GM12878 (cell line): Measurements from ENCODE around the gene HMGCR. TPM values are rescaled to one million over a fixed set of nuclear protein-coding genes. Genes with fewer than 3 reads are reported as not detected.
A peak's percentile ranks its signal among the peaks of the same experiment; 100 is the strongest.

Experiments
- CREB1 ChIP-seq: IDR thresholded peaks from 2 replicates; pipeline ENCODE4 v1.6.1; 2012; ENCODE audit warnings: low read depth, mild to moderate bottlenecking, inconsistent platforms
- CTCF ChIP-seq, 3 experiments: IDR thresholded peaks in 2 of 3; conservative IDR thresholded peaks in 1 of 3; 2 replicates each; pipeline ENCODE4 v1.5.1; 2011; ENCODE audit warnings: low read depth in 3 of 3, low read length in 3 of 3, mild to moderate bottlenecking in 3 of 3, control low read depth in 2 of 3, moderate library complexity in 2 of 3, inconsistent platforms in 1 of 3, mixed read lengths in 1 of 3; ENCODE audit not compliant: control insufficient read depth in 2 of 3, insufficient read depth in 1 of 3; ENCODE audit errors: extremely low read depth in 1 of 3
- IKZF2 ChIP-seq, 2 experiments: fragments of 450-650 bp; IDR thresholded peaks; 2 replicates each; pipeline ENCODE4 v1.6.1; 2017; ENCODE audit warnings: mild to moderate bottlenecking in 2 of 2, moderate library complexity in 2 of 2
- IRF4 ChIP-seq: IDR thresholded peaks from 2 replicates; pipeline ENCODE4 v1.6.1; 2011; ENCODE audit warnings: low read depth, low read length
- MTA3 ChIP-seq: IDR thresholded peaks from 2 replicates; pipeline ENCODE4 v1.6.1; 2012; ENCODE audit warnings: low read length, inconsistent platforms, borderline replicate concordance
- NKRF ChIP-seq: fragments of 450-650 bp; conservative IDR thresholded peaks from 2 replicates; pipeline ENCODE4 v1.6.1; 2017; ENCODE audit warnings: mild to moderate bottlenecking, moderate library complexity
- PBX3 ChIP-seq: IDR thresholded peaks from 2 replicates; pipeline ENCODE4 v1.6.1; 2011; ENCODE audit warnings: mild to moderate bottlenecking, low read depth, low read length, moderate library complexity; ENCODE audit not compliant: insufficient replicate concordance
- POLR2AphosphoS2 ChIP-seq: IDR thresholded peaks from 2 replicates; pipeline ENCODE4 v1.6.1; 2011; ENCODE audit warnings: low read depth, mild to moderate bottlenecking, low read length, improper control_type of control experiment, moderate library complexity
- RUNX3 ChIP-seq: IDR thresholded peaks from 2 replicates; pipeline ENCODE4 v1.6.1; 2012; ENCODE audit warnings: low read length, inconsistent platforms
- SMARCA5 ChIP-seq: fragments of 450-650 bp; IDR thresholded peaks from 2 replicates; pipeline ENCODE4 v1.6.1; 2017; ENCODE audit warnings: mild to moderate bottlenecking
- SMC3 ChIP-seq: IDR thresholded peaks from 2 replicates; pipeline ENCODE4 v1.6.1; 2011; ENCODE audit warnings: low read length, improper control_type of control experiment, borderline replicate concordance
- polyA plus RNA-seq, 11 experiments: library from polyadenylated mRNA; depleted of rRNA in 4 of 11; unstranded in 6 of 11; stranded (reverse) in 5 of 11; fragments of >200 nt; fragmentation: Nextera tagmentation in 4 of 11; fragmentation: Illumina TruSeq in 1 of 11; extraction: Ambion mirVana in 4 of 11; extraction: Trizol in 1 of 11; gene quantifications; 1 replicate in 1 of 11; 2 replicates in 10 of 11; pipeline versions ENCODE4 v1.2.1 to v1.2.3, GENCODE V29; 2011 to 2016; ENCODE audit warnings: inconsistent platforms in 2 of 11, missing spikeins in 2 of 11, low read depth in 1 of 11
- total RNA-seq, 4 experiments: library from RNA; depleted of rRNA in 3 of 4; stranded (reverse); fragments of >200 nt in 3 of 4; fragmentation: Illumina TruSeq in 1 of 4; extraction: Trizol in 1 of 4; gene quantifications; 2 replicates each; pipeline versions ENCODE4 v1.2.1 to v1.2.3, GENCODE V29; 2013 to 2021

HMGCR gene
- total and polyA plus RNA-seq, 10 of the 15 experiments (the other 5 are each of a cell fraction or from before 2014, with no cell fraction given): 30.8 to 119 (median 73.9) TPM

GRCh38 chr5:75335952-75336614, 937 bp upstream of the HMGCR start (continued):
- TF ChIP-seq CTCF (IDR thresholded peaks at IDR 0.05 in 2 of 3, conservative IDR thresholded peaks at IDR 0.05 in 1 of 3; ENCODE audit: control insufficient read depth in 2 of 3, extremely low read depth in 1 of 3, insufficient read depth in 1 of 3, low read depth in 3 of 3, low read length in 3 of 3): peak in 2 of 3 experiments; percentile 10 to 16; a peak in 1 of 6 replicates
- TF ChIP-seq IKZF2 (IDR thresholded peaks at IDR 0.05): peak in 1 of 2 experiments; percentile 58; a peak in 1 of 4 replicates
- no peak for TF ChIP-seq MTA3
- TF ChIP-seq SMC3: no peak
- no peak for TF ChIP-seq IRF4
- TF ChIP-seq CREB1: 0 out of 2 replicates have a peak, but pooled peaks have one; percentile 19
- TF ChIP-seq NKRF: 0 out of 2 replicates have a peak, but pooled peaks have one; percentile 12
- no peak for TF ChIP-seq SMARCA5
- peak; percentile 3; the same call in 1 of the 2 replicates for TF ChIP-seq POLR2AphosphoS2
- 0 out of 2 replicates have a peak, but pooled peaks have one; percentile 2 for TF ChIP-seq RUNX3
- no peak for TF ChIP-seq PBX3
